Measurements from ENCODE around the gene KCNJ4. TPM values are rescaled to one million over a fixed set of nuclear protein-coding genes. Genes with fewer than 3 reads are reported as not detected.

KCNJ4 gene
- total RNA-seq, 4 donors from 2014 or later: not detected

DNA sequence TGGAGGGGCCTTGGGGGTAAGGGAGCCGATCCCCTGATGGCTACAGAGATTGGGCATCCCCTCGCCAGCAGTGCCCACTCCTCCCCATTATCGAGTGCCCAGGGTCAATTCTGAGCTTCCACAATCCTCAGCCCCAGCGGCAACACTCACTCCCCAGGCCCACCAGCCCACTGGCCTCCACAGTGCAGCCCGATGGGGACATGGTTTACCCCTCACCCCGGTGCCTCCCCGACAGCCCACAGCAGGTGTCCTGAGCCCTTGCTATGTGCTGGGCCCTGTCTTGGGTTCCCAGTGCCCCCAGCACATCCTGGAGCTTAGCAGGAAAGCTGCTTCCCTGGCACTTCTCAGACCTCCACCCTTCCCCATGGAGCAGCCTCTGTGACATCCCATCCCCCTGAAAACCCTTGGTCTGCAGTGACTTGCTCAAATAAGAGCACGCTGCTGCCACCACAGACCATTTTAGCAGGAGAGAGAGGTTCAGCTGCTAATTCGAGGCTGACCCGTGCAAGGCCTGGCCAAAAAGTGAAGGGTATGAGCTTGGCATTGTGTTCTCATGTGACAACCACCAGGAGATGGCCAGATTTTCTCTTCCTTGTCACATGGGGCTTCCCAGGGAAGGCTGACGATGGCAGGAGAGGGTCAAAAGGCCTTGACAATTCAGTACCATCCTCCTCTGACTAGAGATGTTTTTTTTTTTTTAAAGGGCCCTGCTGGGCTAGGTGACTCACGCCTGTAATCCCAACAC is 23.6 kb downstream of the KCNJ4 start:
- Histone ChIP-seq H3K27ac (no peak overlapping the region), H3K4me3 (no peak overlapping the region), H3K36me3 (no peaks in the 10 kb centered on the region), H3K4me1 (peaks cover 0 to 5% (median 0%) of the 10 kb centered on the region in 4 donors), H3K27me3 (no peaks in the 10 kb centered on the region), H3K9me3 (no peaks in the 10 kb centered on the region)
- no peak for DNase-seq
- no peak for TF ChIP-seq POLR2A (IDR thresholded peaks at IDR 0.05)
- no peak for TF ChIP-seq CTCF (IDR thresholded peaks at IDR 0.05)

DNA sequence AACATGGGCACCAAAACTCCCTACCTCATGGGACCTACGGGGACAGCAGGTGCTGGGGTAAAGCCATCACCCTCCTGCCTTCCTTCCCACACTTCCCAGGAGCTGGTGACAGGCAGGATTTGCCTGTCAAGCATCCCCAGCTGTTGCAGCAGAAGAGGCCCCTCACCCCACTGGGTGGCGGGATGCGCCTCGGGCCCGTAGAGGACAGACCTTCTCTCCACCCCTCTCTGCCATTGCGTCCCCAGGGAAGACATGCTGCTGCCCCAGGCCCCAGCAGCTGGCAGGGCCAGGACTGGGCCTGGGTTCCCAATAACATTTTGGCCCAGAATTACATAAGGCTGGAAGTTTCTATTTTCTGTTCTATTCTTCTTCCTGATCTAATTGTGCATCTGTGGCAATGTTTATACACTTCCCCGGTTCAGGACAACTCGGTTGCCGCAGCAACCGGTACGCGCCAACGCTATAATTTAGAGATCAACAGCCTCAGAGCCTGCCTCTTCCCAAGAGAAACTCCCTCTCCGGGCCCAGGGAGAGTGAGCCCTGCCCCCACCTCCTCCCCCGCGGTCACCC is 25.4 kb downstream of the KCNJ4 start:
- no peak for DNase-seq
- TF ChIP-seq CTCF (IDR thresholded peaks at IDR 0.05) (no peak), POLR2A (IDR thresholded peaks at IDR 0.05) (no peak)

DNA sequence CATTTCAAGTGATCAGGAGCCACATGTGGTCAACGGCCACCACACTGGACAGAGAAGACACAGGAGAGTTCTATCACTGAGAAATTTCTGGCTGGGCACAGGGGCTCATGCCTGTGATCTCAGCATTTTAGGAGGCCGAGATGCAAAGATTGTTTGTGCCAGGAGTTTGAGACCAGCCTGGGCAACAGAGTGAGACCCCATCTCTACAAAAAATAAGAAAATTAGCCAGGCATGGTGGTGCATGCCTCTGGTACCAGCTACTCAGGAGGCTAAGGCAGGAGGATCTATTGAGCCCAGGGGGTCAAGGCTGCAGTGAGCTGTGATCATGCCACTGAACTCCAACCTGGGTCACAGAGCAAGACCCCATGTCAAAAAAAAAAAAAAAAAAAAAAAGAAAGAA is 26.3 kb downstream of the KCNJ4 start:
- Histone ChIP-seq H3K27me3 (no peaks in the 10 kb centered on the region), H3K4me3 (no peak overlapping the region), H3K9me3 (no peaks in the 10 kb centered on the region), H3K4me1 (peaks cover 0 to 5% (median under 1%) of the 10 kb centered on the region in 4 donors), H3K27ac (no peak overlapping the region), H3K36me3 (no peaks in the 10 kb centered on the region)
- TF ChIP-seq CTCF (IDR thresholded peaks at IDR 0.05) (no peak), POLR2A (IDR thresholded peaks at IDR 0.05) (no peak)
- DNase-seq: no peak

More for the DNA sequence above, 25.4 kb downstream of the KCNJ4 start:
- no peaks in the 10 kb centered on the region for H3K9me3 ChIP-seq
- H3K4me3 ChIP-seq: no peak overlapping the region
- peaks cover 0 to 5% (median 0%) of the 10 kb centered on the region in 4 donors for H3K4me1 ChIP-seq
- H3K27me3 ChIP-seq: no peaks in the 10 kb centered on the region
- no peak overlapping the region for H3K27ac ChIP-seq
- no peaks in the 10 kb centered on the region for H3K36me3 ChIP-seq

DNA sequence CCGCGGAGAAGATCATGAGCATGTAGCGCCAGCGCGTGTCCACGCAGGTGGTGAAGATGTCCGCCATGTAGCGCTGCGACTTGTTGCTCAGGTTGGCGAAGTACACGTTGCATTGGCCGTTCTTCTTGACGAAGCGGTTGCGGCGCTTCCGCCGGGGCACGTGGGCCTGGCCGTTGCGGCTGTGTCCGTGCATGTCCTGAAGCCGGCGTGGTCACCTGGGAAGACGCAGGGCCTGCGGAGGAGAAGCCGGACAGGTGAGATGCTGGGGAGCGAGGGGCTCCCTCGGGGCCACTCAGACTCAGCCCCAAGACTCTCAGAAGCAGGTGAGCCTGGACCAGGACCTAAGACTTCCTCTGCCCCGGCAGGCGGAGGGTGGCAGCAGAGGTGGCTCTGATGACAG is 27.1 kb downstream of the KCNJ4 start:
- TF ChIP-seq POLR2A (IDR thresholded peaks at IDR 0.05): no peak
- no peak for TF ChIP-seq CTCF (IDR thresholded peaks at IDR 0.05)
- H3K4me1 ChIP-seq: peaks cover 0 to 13% (median 3%) of the 10 kb centered on the region in 4 donors
- H3K9me3 ChIP-seq: no peaks in the 10 kb centered on the region
- no peaks in the 10 kb centered on the region for H3K36me3 ChIP-seq
- no peak for DNase-seq
- no peak overlapping the region for H3K27ac ChIP-seq
- H3K27me3 ChIP-seq: no peaks in the 10 kb centered on the region
- H3K4me3 ChIP-seq: no peak overlapping the region

GRCh38 chr22:38427465-38427864 is 27.5 kb downstream of the KCNJ4 start:
- DNase-seq: no peak
- Histone ChIP-seq H3K4me3 (no peak overlapping the region), H3K36me3 (no peaks in the 10 kb centered on the region), H3K27me3 (no peaks in the 10 kb centered on the region), H3K27ac (no peak overlapping the region), H3K9me3 (no peaks in the 10 kb centered on the region), H3K4me1 (peaks cover 0 to 16% (median 3%) of the 10 kb centered on the region in 4 donors)
- no peak for TF ChIP-seq CTCF (IDR thresholded peaks at IDR 0.05)

Data from Peyer's patch (tissue), 4 donors.